ENCODE measurements around the gene COMMD1.

The COMMD1 gene

DNA sequence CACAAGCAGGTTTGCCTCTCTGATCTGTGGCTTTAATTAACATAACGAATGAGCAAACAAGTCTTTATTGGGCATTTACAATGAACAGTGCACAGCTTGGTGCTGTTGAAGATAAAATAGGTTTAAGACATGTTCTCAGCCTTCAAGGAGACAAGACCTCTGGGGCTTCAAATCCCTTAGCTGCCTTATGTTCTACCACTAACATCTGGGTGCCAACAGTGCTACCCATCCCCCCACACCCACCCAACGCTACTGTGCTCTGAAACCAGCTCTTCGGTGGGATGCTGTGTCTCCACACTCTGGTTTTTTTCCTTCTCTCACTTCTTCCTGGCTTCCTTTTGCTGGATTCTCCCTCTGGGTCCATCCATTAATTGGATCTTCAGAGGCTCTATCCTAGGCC is 276.4 kb downstream of the COMMD1 start:
- H3K27me3 ChIP-seq (ENCODE audit: low read length): no peaks in the 10 kb centered on the region
- no peak overlapping the region for H2AFZ ChIP-seq (ENCODE audit: low read depth, low read length, severe bottlenecking)
- no peak overlapping the region for H3K9ac ChIP-seq (ENCODE audit: low read length)
- H3K4me2 ChIP-seq (ENCODE audit: low read depth, low read length, poor library complexity, severe bottlenecking): no peak overlapping the region
- H3K4me3 ChIP-seq (ENCODE audit: insufficient read depth, low read length, poor library complexity, severe bottlenecking): no peak overlapping the region
- no peaks in the 10 kb centered on the region for H3K9me2 ChIP-seq (replicated peaks; ENCODE audit: insufficient read depth, low read length)
- no peak overlapping the region for H3K27ac ChIP-seq (ENCODE audit: low read depth, low read length)
- no peaks in the 10 kb centered on the region for H3K9me3 ChIP-seq (ENCODE audit: insufficient read depth, low read length)
- TF ChIP-seq, protein P1, sequence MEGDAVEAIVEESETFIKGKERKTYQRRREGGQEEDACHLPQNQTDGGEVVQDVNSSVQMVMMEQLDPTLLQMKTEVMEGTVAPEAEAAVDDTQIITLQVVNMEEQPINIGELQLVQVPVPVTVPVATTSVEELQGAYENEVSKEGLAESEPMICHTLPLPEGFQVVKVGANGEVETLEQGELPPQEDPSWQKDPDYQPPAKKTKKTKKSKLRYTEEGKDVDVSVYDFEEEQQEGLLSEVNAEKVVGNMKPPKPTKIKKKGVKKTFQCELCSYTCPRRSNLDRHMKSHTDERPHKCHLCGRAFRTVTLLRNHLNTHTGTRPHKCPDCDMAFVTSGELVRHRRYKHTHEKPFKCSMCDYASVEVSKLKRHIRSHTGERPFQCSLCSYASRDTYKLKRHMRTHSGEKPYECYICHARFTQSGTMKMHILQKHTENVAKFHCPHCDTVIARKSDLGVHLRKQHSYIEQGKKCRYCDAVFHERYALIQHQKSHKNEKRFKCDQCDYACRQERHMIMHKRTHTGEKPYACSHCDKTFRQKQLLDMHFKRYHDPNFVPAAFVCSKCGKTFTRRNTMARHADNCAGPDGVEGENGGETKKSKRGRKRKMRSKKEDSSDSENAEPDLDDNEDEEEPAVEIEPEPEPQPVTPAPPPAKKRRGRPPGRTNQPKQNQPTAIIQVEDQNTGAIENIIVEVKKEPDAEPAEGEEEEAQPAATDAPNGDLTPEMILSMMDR (IDR thresholded peaks at IDR 0.05; ENCODE audit: insufficient read depth, low read length, poor library complexity, severe bottlenecking): no peak
- TF ChIP-seq EZH2phosphoT487 (conservative IDR thresholded peaks at IDR 0.05; ENCODE audit: low read length): no peak
- no peaks in the 10 kb centered on the region for H3K36me3 ChIP-seq (ENCODE audit: low read length)
- H4K20me1 ChIP-seq (ENCODE audit: low read depth, low read length): no peaks in the 10 kb centered on the region
- no peaks in the 10 kb centered on the region for H3F3A ChIP-seq (ENCODE audit: insufficient read depth)
- H3K79me2 ChIP-seq (ENCODE audit: insufficient read depth, low read length): no peaks in the 10 kb centered on the region

DNA sequence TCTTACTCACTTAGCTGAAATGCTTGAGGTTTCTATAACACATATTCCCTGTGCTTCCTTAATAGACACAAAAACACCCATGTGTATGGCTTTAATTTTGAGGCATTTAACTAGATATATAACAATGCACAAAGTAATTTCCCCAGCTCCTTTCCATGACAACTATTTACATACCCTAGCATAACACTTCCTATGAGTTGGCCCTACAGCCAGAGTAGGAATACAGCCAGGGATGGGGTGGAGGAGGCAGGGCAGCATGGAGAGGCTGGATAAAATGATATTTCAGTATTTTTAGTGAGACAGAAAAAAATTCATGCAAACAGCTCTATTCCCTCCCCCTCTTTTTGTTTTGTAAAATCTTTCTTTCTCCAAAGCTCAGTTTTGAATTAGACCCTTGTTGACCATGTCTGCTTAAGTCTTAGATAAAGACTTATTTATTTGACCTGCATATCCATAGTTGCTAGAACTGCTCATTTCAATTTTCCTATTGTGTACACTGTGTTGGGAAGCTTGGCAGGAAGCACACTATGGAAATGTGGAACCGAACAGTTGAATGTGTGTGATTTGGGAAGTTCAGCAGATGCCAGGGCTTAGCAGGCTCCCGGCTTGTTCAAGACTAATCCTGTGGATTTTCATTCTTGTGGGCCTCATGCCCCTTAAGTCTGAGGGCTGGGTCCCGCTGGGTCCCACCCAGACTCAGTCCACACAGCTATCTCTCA is 279.2 kb downstream of the COMMD1 start:
- no peak overlapping the region for H3K9ac ChIP-seq (ENCODE audit: low read length)
- no peaks in the 10 kb centered on the region for H3F3A ChIP-seq (ENCODE audit: insufficient read depth)
- H4K20me1 ChIP-seq (ENCODE audit: low read depth, low read length): no peaks in the 10 kb centered on the region
- no peaks in the 10 kb centered on the region for H3K79me2 ChIP-seq (ENCODE audit: insufficient read depth, low read length)
- H3K36me3 ChIP-seq (ENCODE audit: low read length): no peaks in the 10 kb centered on the region
- no peak overlapping the region for H3K4me3 ChIP-seq (ENCODE audit: insufficient read depth, low read length, poor library complexity, severe bottlenecking)
- H2AFZ ChIP-seq (ENCODE audit: low read depth, low read length, severe bottlenecking): no peak overlapping the region
- no peak overlapping the region for H3K27ac ChIP-seq (ENCODE audit: low read depth, low read length)
- TF ChIP-seq EZH2phosphoT487 (conservative IDR thresholded peaks at IDR 0.05; ENCODE audit: low read length): no peak
- TF ChIP-seq, protein P1 (IDR thresholded peaks at IDR 0.05; ENCODE audit: insufficient read depth, low read length, poor library complexity, severe bottlenecking): no peak
- H3K9me2 ChIP-seq (replicated peaks; ENCODE audit: insufficient read depth, low read length): no peaks in the 10 kb centered on the region
- H3K4me2 ChIP-seq (ENCODE audit: low read depth, low read length, poor library complexity, severe bottlenecking): no peak overlapping the region
- H3K9me3 ChIP-seq (ENCODE audit: insufficient read depth, low read length): no peaks in the 10 kb centered on the region
- H3K27me3 ChIP-seq (ENCODE audit: low read length): no peaks in the 10 kb centered on the region

Data from SU-DHL-6 (cell line).